Activated CD4-positive, alpha-beta T cell treated with anti-CD3 and anti-CD28 coated beads for 24 hours (primary cell): ENCODE results near the gene WNT5B.
A peak's percentile ranks its signal among the peaks of the same experiment; 100 is the strongest.

Experiments used
- DNase-seq, 2 donors: peaks; one replicate each; pipeline ENCODE4 v3.0.0-alpha.2; 2020; ENCODE audit warnings: low read depth in 2 of 2

Gene WNT5B

DNA sequence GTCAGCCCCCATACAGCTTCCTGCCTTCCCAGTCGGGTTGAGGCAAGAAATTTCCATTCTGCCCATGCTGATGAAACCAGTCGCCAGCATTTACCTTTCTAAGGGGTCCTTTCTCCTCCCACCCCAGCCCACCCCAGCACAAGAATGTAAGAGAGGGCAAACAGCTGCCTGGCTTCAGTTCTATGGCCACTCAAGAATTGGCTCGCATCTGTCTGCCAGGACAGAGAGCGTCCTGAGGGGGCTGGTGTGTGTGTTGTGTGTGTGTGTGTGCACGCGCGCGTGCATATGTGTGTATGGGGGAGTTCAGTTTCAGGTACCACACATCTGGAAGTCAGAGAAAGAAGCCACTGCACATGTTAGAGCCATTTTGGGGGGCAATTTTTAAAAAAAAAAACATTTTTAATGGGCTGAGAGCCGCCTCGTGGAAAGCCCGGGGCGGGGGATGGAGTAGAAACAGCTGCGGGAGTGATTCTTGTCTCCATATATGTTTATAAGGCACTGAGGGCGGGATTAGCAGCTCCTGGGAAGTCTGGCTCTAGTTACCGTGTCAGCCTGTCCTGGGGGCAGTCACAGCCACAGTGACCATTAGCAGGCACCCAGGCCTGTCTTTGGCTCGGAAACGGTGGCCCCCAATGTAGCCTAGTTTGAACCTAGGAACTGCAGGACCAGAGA is at the start of gene WNT5B:
Gene WNT5B, plus strand, starts transcription at position 566 of the 672 bp plus-strand sequence. CDS start 2,124 bp downstream, outside the sequence.
- no peak for DNase-seq

DNA sequence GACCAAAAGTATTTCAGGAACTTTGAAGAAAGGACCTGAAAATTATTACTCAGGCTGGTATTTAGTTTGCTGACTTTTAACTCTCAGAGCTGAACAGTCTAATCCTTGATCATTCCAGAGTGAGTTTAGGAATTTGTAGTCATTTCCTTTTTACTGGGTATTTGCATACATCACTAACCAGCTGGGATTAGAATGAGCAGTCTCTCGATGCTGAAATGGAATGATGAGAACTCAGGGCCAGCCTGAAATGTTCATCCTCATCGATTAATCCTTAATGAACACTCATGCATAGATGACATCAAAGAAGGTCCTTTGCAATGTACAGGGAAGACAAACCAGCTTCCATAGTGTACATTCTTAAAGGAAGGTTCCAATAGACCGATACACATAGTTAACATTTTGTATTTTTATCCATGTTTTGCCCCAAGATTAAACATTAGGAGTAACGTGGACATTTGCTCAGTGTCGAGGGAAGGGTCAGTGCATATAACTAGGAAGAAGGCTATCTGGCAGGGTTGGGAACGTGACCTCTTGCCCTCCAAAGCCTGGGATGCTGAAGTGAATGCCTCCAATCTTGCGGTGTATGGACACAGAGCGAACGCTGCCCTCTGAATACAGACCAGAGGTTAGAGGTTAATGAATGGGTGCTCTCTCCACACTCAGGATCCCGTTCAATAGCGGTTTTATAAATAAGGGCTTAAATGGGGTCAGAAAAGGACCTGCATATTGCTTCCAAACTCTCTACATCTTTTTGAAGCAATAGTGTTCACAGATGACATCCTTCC is 49.2 kb upstream of the WNT5B start:
- no peak for DNase-seq

DNA sequence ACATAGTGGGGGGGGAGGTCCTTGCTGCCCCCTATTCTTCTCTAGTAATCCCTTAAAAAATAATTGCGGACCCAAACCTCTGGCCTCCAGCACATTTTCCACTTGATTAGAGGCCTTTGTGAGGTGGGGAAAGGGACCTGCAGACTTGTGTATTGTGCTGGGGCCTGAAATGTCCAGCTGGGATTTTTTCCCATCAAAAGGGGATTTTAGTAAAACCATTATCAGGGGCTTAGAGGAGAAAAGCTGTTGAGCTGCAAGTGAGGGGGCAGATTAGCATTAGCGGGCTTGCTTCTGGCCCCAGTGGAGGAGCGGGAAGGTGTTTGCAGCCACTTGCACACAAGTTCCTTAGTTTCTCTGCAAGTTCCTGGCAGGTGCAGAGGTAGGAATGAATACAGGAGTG is 48.5 kb upstream of the WNT5B start:
- no peak for DNase-seq

DNA sequence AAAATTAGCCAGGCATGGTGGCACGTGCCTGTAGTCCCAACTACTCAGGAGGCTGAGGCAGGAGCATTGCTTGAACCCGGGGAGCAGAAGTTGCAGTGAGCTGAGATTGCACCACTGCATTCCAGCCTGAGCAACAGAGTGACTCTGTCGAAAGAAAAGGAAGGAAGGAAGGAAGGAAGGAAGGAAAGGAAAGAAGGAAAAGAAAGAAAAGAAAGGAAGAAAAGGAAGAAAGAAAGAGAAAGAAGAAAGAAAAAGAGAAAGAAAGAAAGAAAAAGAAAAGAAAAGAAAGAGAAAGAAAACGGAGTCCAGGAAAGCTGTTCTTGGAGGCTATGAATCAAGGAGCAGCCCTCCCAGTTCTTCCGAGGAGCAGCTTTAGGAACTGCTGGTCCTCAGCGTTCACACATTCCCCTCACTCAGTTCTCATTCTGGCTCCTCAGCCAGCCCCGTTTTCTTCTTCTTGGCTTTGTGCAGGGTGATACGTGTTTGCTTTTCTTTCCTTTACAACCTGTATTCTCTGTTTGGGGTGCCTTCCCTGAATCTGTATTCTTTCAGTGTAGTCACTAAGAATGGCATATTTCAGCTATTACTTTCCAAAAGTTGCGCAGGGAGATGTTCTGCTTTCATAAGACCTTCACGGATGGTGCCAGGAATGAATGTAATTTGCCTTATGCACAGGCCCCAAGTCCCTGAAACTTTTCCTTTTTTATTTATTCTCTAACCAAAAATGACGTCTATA is 46.9 kb upstream of the WNT5B start:
- no peak for DNase-seq

DNA sequence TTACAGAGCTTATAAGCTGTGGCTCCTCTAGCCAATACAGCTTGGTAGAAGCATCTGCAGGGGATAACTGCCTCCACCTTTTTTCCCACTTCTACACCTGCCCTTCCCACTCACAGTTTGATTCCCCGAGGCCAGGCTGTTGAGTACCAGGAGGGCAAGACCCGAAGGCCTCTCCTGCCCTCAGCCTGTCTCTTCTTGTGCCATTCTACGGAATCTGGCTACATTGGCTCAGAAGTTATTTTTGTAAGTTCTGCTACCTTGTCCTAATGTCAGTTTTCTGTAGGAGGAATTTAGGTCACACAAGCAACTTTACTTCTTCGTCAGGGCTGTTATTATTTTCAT is 46.4 kb upstream of the WNT5B start:
- DNase-seq: no peak

DNA sequence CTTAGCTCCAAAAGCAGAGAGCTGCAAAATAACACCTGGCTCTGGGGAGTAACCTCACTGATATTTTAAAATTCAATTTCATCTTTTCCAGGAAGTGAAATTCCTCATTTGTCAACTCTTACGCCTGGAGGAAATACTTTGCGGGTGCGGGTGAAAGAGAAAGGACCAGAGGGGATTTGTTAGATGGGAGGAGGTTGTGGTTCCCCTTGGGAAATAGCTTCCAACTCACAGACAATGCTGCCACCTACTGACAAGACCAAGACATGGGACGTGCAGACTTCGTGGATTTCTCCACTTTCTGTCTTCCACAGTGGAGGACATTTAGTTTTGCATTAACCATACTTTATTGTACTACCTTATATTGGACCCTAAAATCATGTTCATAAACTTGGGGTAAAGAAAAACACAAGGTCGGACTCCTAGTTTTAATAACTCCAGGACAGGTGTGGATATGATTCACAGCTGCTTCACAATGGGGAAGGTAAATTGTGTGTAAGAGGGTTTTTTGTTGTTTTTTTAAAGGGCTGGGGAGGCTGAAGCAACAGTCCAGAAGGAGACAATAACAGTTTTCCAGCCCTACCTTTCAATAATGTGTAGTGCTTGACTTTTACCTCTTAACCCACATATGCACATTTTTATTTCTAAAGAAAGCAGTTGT is 45.5 kb upstream of the WNT5B start:
- DNase-seq: peak; percentile 45 to 49

DNA sequence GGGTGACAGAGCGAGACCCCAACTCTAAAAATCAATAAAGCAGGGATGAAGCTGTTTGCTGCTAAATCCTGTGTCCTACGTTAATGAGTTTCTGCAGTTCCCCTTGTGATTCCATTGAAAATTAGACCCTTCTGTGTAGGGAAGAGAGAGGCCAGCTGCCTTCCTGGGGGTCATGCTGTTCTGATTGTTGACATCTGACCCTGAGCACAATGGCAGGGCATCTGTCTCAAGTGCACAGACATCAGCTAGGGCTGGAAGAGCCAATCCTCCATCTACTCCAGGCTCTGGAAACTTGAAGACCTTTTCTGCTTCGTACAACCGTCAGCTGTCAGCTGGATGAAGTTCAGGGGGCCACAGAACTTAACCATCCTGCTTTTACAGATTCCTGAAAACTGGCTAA is 44.7 kb upstream of the WNT5B start:
- DNase-seq: no peak

DNA sequence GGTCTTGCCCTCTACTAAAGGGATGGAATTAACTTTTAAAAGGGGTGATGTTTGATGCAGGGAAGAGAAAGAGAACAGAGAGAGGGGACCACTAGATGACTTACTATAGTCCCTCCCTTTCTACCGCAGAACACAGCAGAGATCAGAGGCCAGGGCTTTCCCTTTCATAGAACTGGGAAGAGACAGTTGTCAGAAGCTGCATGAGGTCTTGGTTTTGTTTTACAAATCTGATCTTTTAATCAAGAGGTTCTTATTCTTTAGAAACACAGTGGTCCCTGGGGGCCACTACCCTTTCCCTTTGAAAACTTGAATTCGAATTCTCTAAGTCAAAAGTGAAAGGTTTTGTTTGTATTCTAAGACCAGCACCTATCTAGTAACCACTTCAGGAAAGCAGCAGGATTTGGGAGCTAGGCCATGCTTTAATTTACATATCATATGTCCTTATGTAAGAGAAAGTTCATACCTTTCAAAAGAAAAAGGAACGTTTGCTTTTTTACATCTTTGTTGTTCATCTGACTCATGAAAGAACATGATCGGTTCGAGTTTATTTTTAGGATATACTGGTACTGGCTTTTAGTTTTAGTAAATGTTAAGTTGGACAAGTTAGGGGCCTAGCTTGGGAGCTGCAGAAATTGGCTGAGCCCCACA is 41.0 kb upstream of the WNT5B start:
- DNase-seq: no peak

DNA sequence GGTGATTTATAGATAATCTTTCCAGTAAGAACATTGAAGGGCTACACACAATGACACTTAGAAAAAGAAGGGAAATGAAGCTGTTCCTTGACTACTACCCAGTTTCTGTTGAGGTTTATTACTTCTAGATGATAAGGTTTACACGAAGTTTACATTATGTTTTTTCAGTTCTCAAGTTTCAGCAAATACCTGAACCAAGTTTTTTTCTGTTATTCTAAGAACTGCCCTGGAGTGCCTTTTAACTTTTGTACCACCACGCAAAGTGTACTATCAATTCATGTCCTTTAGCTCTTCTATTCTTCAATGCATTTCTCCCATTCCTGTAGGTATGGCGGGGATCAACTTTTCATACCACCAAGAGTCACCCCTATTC is 40.5 kb upstream of the WNT5B start:
- no peak for DNase-seq

DNA sequence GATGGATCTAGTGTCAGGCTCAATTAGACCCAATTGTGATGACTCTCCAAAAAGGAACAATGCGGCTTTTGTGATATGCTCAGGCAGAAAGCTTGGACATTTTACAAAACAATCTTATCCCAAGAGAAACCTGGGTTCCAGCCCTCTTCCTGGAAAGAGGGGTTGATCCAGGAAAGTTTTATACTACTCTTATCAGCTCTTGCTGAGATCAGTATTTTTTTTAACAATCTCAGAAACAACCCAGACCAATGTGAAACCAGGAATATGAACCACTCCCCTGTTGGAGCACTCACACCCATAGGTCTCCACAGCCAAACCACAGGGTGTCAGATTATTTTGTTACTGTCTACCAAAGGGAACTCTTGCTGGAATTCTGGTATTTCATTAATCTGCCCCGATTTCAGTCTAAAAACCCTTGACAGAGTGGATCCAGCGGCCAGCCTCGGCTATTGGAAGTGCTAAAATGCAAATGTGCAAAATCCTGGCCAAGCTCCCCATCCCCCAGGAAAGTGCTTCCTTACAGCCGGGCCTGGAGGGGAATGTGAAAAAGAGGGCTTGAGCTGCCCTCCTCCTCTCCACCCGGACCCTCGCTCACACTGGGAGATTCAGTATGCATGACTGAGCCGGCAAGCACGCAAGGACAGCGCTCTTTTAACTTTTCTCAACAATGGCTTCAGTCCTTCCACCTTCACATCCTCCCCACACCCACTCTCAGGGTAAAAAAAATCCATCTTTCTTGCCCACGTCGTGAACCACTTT is 38.6 kb upstream of the WNT5B start:
- DNase-seq: no peak

DNA sequence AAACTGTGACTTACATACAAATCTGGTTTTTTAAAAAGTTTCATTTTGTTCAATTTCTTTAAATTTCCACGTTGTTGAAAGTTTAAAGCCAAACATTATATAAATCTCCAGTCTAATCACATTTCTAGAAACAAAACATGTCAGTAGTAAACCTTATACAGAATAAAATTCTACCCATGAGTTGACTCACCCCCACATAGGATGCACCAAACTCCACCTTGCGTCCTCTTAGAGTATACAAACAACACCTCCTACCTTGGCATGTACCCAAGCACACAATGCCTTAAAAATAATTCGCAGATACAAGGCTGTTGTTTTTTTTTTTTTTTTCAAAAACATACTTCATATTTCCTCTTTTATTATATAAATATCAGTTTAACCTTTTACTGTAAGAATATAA is 38.0 kb upstream of the WNT5B start:
- no peak for DNase-seq

DNA sequence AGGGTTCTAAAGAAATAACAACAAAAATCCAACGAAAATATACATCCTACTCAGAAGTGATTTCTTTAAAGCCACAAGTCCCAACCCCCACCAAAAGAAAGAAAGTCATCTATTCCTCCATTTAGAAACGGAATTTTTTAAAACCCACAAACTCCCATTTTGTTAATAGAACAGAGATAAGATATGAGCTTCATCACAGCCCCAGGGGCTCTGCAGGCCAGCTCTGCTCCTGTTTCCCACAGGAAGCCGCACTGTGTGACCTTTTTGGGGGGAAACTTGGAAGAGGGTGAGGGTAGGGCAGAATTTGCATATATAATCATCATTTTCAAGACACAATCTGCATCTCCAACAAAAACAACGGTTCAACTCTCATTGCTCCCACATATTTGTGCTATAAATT is 37.5 kb upstream of the WNT5B start:
- DNase-seq: no peak

DNA sequence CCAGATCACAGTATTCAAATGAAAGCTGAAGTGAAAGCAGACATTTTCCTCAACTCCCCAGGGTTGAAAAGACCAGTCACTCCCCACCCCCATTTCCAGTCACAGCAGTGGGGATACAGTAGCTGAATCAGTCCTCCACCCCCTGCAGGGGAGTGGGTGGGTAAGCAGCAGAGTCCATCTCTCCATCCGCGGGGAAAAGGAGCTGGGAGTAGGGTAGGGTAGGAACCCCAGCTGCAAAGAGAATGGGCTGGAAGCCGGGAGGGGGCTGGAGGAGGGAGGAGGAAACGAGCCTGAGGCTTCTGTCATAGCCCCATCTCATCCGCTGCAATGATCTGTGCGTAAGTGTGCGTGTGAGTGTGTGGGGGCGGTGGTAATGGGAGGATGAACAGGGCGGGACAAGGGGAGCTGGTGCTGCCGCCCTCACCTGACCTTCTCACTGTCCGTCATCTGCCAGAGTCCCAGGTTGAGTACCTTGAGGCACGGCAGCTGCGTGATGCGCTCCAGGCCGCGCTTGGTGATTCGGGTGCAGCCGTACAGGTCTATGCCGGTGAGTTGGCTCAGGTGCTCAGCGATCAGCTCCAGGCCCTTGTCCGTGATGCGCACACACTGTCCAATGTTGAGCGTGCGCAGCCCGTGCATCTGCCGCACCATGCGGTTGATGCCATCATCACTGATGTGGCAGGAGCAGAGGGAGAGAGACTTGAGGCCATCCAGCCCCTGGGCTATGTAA is 36.4 kb upstream of the WNT5B start:
- peak in 1 of 2 donors; percentile 53 for DNase-seq

DNA sequence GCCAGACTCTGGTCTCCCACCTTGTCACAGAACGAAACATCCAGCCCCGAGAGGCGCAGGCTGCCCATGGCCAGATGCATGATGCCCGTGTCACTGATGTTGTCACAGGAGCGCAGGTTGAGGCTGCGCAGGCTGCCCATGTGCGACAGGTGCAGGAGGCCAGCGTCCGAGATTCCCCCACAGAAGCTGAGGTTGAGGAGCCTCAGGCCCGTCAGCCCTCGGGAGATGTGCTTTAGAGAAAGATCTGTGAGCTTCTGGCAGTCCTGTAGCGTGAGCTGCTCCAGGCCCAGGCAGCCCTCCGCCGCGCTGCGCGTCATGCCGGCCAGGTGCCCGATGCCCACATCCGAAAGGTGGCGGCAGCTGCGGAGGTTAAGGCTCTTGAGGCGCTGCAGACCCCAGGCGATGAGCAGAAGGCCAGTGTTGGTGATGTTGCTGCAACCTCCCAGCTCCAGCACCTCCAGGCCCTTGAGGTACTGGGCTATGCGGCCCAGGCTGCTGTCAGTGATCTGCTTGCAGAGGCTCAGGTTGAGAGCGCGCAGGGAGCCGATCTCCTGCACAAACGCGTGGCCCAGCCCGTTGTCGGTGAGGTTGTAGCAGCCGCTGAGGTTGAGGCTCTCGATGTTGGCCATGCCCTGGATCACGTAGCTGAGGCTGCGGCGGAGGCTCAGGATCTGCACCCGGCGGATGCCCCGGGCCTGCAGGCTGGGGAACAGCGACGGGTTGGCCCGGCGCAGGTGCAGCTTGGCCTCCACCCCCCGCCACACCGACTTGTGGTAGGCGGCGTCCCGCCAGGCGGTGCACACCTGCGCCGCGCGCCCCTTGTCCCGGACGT is 35.6 kb upstream of the WNT5B start:
- peak in 1 of 2 donors; percentile 35 for DNase-seq

DNA sequence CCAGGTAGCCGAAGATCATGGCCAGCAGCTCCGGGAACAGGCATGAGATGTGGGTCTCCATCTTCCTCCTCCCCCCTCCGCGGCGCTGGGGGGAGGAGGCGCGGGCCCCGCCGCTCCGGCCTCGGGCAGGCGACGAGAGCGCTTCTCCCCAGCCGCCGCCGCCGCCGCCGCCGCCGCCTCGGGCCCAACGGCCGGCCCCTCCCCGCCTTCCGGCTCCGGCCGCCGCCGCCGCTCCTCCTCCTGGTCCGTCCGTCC is 35.1 kb upstream of the WNT5B start:
- no peak for DNase-seq

DNA sequence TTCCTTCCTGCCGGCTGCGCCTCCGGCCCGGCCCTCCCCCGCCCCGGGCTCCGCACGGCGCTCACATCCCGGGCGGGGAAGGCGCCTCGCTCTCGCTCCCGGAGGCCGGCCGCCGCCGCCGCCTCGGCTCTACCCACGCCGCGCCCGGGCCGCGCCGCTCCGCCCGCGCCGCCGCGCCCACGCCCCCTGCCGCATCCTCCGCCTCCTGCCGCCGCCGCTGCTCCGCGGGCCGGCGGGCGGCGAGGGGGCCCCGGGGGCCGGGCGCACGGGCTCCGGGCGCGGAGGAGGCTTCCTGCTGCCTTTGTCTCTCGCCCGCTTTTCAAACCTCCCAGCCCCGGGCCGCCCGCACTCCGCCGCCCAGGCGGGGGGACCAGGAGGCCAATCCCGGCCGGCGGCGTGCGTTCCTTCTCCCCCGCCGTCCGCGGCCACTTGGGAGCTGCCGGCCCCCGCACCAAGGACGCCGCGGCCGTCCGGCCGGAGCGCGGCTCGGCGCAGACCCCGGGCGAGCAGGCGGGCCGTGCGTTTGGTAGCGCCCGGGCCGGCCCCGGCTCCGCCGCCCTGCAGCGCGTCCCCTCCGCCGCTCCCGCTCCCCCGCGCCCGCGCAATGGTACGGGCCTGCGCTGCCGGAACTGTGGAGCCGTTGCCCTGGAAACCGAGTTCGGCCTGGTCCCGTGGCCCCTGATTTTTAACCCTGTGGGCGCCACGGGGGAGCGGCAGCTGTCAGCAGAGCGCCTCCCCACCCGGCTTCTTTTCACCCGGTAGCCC is 34.6 kb upstream of the WNT5B start, which contains the start of gene FBXL14:
Gene FBXL14, minus strand, starts transcription at position 321 of the 765 bp plus-strand sequence. CDS start 515 bp downstream, outside the sequence.
- DNase-seq: peak; percentile 81 to 83

DNA sequence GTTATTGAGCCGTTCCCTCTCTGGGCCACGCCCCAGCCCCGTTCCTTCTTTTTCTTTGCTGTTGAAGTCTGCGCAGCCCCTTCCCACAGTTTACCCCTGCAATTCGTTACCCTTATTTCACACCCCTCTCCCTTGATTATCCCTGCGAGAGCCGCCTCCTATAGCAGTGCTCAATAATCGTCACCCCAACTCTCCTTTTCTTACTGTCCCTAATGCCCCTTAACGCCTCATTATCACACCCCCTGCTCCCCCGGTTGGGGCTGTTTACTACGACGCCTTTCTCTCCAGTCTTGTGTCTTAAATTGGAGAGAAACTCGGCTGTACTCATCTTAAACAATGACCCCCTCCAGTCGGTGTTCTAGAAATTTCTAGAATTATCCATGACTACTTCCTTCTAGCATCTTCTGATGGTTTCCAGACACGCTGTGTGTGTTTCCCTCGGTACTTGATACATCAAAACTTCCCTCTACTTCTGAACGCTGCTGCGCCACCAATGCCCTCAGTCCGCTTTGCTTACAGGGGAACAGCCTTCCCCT is 33.9 kb upstream of the WNT5B start:
- DNase-seq: no peak

DNA sequence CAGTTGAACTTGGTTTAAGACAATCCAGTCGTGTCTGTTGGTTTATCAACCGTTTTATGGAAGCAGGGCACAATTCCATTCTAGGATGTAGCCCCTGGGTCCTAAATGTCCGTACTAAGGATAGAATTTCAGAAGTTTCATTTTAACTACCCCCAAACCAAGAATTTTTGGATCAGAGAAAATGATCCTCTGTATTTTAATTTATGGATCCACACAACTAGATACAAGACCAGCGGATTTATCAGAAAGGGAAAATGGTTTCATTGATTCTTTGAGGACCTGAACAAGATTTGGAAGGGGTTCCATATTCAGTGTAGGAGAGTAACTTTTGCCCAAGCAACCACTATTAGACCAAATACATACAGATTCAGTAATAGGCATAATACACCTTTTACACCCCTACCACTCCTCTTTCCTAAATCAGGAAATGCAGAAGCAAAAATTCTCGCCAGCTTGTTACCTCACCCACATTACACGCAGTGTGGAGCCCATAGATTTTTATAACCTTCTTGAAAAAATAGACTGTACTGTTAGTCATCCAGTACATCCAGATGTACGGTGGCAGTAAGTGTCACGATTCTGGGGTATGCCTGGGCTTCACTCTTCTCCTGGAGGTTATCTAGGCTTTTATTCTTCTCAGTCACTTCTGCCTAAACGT is 33.2 kb upstream of the WNT5B start:
- DNase-seq: no peak
